Mucosa of rectum (tissue), 2 donors: ENCODE results near the gene CNPPD1.

Experiments used
- H3K27ac ChIP-seq, 2 donors: one replicate each; pipeline ENCODE4 v1.7.0; 2013; ENCODE audit warnings: inconsistent platforms in 2 of 2, low read depth in 2 of 2, low read length in 2 of 2
- H3K27me3 ChIP-seq, 2 donors: one replicate each; pipeline ENCODE4 v1.7.0; 2013; ENCODE audit warnings: low read length in 2 of 2; ENCODE audit not compliant: control insufficient read depth in 2 of 2, insufficient read depth in 2 of 2
- H3K36me3 ChIP-seq, 2 donors: one replicate each; pipeline ENCODE4 v1.7.0; 2013; ENCODE audit warnings: low read length in 2 of 2; ENCODE audit not compliant: control insufficient read depth in 2 of 2, insufficient read depth in 2 of 2
- H3K4me1 ChIP-seq, 2 donors: one replicate each; pipeline ENCODE4 v1.7.0; 2013; ENCODE audit warnings: low read length in 2 of 2, mild to moderate bottlenecking in 1 of 2; ENCODE audit not compliant: control insufficient read depth in 2 of 2, insufficient read depth in 2 of 2
- H3K4me3 ChIP-seq, 2 donors: one replicate each; pipeline ENCODE4 v1.7.0; 2013; ENCODE audit warnings: low read length in 2 of 2
- H3K9ac ChIP-seq, 2 donors: one replicate each; pipeline ENCODE4 v1.7.0; 2013; ENCODE audit warnings: low read length in 2 of 2, low read depth in 1 of 2, mild to moderate bottlenecking in 1 of 2
- H3K9me3 ChIP-seq, 2 donors: one replicate each; pipeline ENCODE4 v1.7.0; 2013; ENCODE audit warnings: low read length in 2 of 2; ENCODE audit not compliant: control insufficient read depth in 2 of 2
- donor health status: healthy.
- donor health status: Normal muscosa, but diverticular disease.

Gene CNPPD1

DNA sequence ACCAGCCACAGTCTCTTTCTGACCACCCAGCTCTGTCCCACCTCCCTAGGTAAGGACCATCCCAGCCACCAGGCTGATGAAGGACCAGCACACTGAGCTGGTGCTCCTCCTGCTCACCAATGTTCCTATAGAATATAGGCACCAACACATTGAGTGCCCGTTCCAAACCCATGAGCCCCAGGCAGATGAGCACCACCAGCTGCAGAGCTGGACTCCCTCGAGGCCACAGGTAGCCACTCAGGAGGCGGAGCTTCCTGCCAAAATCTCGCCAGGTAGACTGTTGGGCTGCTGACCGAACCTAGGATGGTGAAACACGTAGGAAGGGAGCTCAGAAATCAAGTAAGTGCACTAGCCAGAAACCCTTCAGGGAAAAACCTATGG lies 39.8 kb upstream of the CNPPD1 start:
- no peaks in the 10 kb centered on the region for H3K9me3 ChIP-seq
- H3K27me3 ChIP-seq, result no peaks in the 10 kb centered on the region
- peaks cover 26% of the 10 kb centered on the region in 2 donors for H3K36me3 ChIP-seq
- H3K9ac ChIP-seq, result no peak overlapping the region
- no peak overlapping the region for H3K27ac ChIP-seq
- H3K4me3 ChIP-seq, result no peak overlapping the region
- H3K4me1 ChIP-seq, result peaks cover 25 to 27% of the 10 kb centered on the region in 2 donors

DNA sequence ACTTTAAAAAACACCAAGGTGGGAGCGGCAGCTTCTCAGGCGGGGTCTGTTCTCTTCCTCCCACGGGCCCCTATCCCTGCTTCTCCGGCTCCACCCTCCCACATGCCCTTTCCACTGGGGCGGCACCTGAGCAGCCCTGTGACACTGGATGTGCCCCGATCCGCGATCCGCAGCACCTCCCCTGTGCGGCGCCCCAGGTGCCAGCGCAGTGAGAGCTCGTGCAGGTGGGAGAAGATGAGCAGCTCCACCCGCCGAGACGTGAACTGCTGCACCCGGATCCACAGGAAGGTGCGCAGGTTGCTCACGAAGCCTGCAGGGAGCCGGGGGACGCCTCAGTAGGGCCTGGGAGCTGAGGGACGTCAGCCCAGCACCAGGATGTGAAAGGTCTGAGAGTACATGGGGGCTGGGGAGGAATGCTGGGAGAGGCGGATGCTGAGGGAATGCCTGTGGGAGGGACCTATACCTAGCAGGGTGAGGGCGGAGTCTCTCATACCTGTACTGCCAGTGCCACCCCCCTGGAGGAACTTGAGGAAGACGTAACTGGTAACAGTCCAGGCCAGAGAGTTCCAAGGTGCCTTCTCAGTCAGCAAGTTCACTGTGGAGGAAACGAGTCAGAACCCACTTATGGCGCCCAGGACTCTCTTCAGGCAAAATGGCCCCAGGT lies 39.3 kb upstream of the CNPPD1 start:
- H3K9me3 ChIP-seq, result no peaks in the 10 kb centered on the region
- peaks cover 21 to 26% of the 10 kb centered on the region in 2 donors for H3K36me3 ChIP-seq
- H3K27ac ChIP-seq, result no peak overlapping the region
- H3K27me3 ChIP-seq, result no peaks in the 10 kb centered on the region
- H3K4me1 ChIP-seq, result peaks cover 25 to 27% of the 10 kb centered on the region in 2 donors
- no peak overlapping the region for H3K4me3 ChIP-seq
- no peak overlapping the region for H3K9ac ChIP-seq

DNA sequence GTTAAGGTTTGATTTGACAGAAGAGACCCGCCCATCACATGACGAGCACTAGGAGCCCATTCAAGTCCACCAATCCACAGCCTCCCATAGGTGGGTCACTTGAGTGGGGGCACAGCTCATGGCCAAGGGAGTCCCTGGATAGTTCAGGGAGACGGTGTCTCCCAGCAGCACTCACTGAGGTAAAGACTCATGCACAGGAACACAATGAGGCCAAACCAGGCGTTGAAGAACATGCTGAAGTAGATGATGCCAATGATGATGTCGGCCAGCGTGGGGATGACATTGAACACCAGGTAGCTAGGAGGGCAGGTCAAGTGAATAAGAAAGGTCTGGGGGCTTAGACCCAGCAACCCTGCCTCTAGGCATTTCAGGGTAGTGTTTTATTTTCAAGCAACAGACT lies 38.1 kb upstream of the CNPPD1 start:
- H3K27me3 ChIP-seq, result no peaks in the 10 kb centered on the region
- no peak overlapping the region for H3K9ac ChIP-seq
- H3K4me1 ChIP-seq, result peaks cover 25 to 26% of the 10 kb centered on the region in 2 donors
- H3K4me3 ChIP-seq, result no peak overlapping the region
- H3K27ac ChIP-seq, result no peak overlapping the region
- H3K36me3 ChIP-seq, result peaks cover 12 to 25% of the 10 kb centered on the region in 2 donors
- no peaks in the 10 kb centered on the region for H3K9me3 ChIP-seq

DNA sequence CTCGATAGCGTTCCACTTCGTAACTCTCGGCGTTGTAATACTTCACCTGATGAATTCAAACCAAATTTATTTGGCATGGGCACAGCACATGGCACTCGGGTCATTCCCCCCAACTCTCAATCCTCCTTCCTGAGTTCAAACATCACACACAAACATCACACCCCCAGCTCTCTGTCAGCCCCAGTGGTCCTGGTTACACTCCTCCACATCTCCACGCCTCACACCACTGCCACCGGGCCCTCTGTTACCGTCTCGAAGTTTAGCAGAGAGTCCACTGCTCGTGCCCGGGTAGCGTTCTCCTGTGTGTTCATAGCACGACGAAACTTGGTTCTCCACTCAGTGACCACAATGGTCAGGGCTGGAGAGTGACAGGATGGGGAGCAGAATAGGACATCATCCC lies 37.4 kb upstream of the CNPPD1 start:
- Histone ChIP-seq H3K27ac (no peak overlapping the region), H3K9ac (no peak overlapping the region), H3K9me3 (no peaks in the 10 kb centered on the region), H3K4me1 (peaks cover 18 to 20% of the 10 kb centered on the region in 2 donors), H3K4me3 (no peak overlapping the region), H3K27me3 (no peaks in the 10 kb centered on the region), H3K36me3 (peaks cover 19 to 24% of the 10 kb centered on the region in 2 donors)

DNA sequence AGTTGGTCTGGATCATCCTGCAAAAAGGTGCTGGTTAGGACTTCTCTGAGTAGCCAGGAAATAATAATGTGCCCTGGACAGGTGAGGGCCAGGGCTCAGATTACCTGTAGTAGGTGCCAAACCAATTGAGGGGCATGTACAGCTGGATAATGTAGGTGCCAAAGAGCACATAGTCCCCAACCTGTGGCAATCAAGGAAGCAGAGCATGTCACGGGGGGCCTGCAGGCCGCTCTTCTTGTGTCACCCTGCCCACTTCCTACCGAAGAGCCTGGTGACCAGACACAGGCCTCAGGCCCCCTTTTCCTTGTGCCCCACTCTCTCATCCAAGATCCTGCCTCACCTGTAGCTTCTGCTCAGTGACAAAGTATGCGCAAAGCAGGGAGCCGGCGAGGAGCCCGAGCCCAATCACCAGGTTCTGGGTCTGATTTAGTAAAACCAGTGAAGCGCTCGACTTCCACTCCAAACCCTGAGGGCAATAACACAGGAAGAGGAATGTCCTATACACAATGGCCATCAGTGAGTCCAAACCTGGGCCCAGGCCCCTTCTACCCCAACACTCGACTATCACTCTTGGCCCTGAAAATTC lies 36.9 kb upstream of the CNPPD1 start:
- Histone ChIP-seq H3K27ac (no peak overlapping the region), H3K9me3 (no peaks in the 10 kb centered on the region), H3K4me3 (no peak overlapping the region), H3K9ac (no peak overlapping the region), H3K27me3 (no peaks in the 10 kb centered on the region), H3K36me3 (peaks cover 24 to 30% of the 10 kb centered on the region in 2 donors), H3K4me1 (peaks cover 13 to 14% of the 10 kb centered on the region in 2 donors)

- Histone ChIP-seq H3K4me1 (peaks cover 9 to 11% of the 10 kb centered on the region in 2 donors), H3K9me3 (no peaks in the 10 kb centered on the region), H3K36me3 (peaks cover 30 to 35% of the 10 kb centered on the region in 2 donors), H3K27me3 (no peaks in the 10 kb centered on the region), H3K9ac (no peak overlapping the region), H3K27ac (no peak overlapping the region), H3K4me3 (no peak overlapping the region)
Observed at GRCh38 chr2:219213026-219213415, 36.3 kb upstream of the CNPPD1 start.

- Histone ChIP-seq H3K27me3 (no peaks in the 10 kb centered on the region), H3K9me3 (no peaks in the 10 kb centered on the region), H3K36me3 (peaks cover 30 to 36% of the 10 kb centered on the region in 2 donors), H3K9ac (peak overlapping the region in 1 of 2 donors; percentile 14), H3K27ac (no peak overlapping the region), H3K4me1 (peaks cover 14 to 17% of the 10 kb centered on the region in 2 donors), H3K4me3 (peak overlapping the region in 1 of 2 donors; percentile 7)
Observed at GRCh38 chr2:219210886-219211362, 34.2 kb upstream of the CNPPD1 start.

DNA sequence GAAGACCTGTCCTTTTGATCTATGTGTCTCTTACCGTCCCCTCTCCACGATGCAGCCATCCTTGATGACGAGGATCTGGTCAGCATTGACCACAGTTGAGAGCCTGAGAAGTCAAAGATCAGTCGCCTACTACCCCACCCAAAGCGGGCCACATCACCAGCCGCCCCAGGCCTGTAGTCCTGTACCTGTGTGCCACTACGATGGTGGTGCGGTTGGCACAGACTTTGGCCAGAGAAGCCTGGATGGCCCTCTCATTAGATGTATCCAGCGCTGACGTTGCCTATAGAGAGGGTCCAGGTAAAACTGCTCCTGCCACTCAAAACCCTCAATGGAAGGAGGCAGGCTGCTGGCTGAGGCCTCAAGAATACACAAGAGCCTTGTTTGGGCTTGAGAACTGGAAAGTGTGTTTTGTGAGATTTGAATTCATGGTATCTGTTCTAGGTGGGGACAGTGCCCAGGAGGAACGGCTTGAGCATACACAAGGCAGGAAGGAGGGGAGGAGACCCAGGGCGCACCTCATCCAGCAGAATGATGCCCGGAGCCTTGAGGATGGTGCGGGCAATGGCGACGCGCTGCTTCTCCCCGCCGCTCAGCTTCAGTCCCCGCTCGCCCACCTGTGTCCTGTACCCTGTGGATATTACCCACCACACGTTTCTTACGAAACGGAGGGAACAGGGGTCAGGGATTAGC lies 33.6 kb upstream of the CNPPD1 start:
- H3K4me3 ChIP-seq, result no peak overlapping the region
- no peaks in the 10 kb centered on the region for H3K27me3 ChIP-seq
- H3K36me3 ChIP-seq, result peaks cover 30 to 36% of the 10 kb centered on the region in 2 donors
- no peak overlapping the region for H3K27ac ChIP-seq
- no peak overlapping the region for H3K9ac ChIP-seq
- H3K9me3 ChIP-seq, result no peaks in the 10 kb centered on the region
- H3K4me1 ChIP-seq, result peaks cover 16 to 19% of the 10 kb centered on the region in 2 donors

DNA sequence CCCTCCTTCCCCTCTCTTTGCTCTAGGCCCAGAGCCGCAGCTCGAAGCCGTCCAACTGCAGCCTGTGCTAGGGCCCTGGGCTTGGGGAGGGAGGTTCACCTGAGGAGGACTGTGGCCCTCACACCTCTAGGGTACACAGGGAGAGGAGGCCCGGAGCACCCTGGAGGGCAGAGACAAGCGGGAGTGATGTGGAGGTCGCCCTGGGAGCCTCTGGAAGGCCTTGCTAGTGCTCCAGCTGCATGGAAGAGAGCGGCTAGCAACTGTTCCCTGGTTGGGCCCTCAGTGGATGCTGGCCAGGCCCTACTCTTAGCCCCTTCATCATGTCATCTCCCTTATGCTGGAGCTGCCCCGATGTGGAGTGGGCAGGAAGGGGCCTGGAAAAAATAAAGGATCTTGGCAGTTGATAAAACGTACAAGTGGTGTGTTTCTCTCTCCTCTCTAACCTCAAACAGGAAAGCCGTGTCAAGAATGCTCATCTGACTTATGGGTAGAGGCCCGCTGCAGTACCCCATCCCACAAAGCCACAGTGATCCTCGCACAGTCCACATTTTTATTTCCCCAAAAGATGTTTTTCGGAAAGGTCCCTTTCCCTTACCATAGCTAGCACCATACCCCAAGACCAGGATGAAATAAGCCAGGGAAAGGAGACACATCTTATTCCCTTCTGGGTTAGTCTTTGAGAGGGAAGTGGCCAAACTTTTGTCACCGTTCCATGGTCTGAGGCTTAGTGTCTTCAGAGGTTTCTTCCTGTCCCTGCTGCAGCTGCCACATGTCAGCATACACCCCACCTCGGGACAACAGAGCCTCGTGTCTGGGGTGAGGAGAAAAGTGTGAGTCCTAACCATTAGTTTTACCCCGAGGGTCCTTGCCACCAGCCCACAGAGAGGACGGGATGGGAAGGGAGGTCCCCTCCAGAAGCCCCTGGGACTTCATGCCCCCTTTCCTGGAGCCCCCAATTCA lies 32.8 kb upstream of the CNPPD1 start:
- H3K4me3 ChIP-seq, result no peak overlapping the region
- H3K27ac ChIP-seq, result peak overlapping the region in 1 of 2 donors; percentile 23
- no peak overlapping the region for H3K9ac ChIP-seq
- H3K9me3 ChIP-seq, result no peaks in the 10 kb centered on the region
- H3K4me1 ChIP-seq, result peaks cover 16 to 19% of the 10 kb centered on the region in 2 donors
- peaks cover 26 to 32% of the 10 kb centered on the region in 2 donors for H3K36me3 ChIP-seq
- no peaks in the 10 kb centered on the region for H3K27me3 ChIP-seq
